ENCODE data around the gene RPA1. TPM values are rescaled to one million over a fixed set of nuclear protein-coding genes. Genes with fewer than 3 reads are reported as not detected.

The RPA1 gene
- total RNA-seq, 1 donor from 2014 or later = 68.8 TPM

- no peak for FAIRE-seq
- no peaks in the 10 kb centered on the region for H3K27me3 ChIP-seq (ENCODE audit: insufficient read depth, low read length)
Observed at GRCh38 chr17:1865252-1866037, 35.6 kb downstream of the RPA1 start.

GRCh38 chr17:1867307-1867706 lies 37.5 kb downstream of the RPA1 start:
- FAIRE-seq = no peak
- Histone ChIP-seq H3K4me2 (ENCODE audit: low read length) (no peak overlapping the region), H3K4me1 (ENCODE audit: insufficient read depth, low read length) (no peaks in the 10 kb centered on the region), H3K9me3 (ENCODE audit: insufficient read depth, low read depth, low read length) (no peaks in the 10 kb centered on the region), H3K79me2 (ENCODE audit: insufficient read depth, low read length) (no peaks in the 10 kb centered on the region), H3K9ac (ENCODE audit: low read length) (no peak overlapping the region), H3K27ac (ENCODE audit: low read depth, low read length) (no peak overlapping the region), H3K36me3 (ENCODE audit: insufficient read depth, low read length) (peaks cover 8% of the 10 kb centered on the region), H3K4me3 (ENCODE audit: insufficient read depth, low read depth, low read length) (no peak overlapping the region), H3K27me3 (ENCODE audit: insufficient read depth, low read length) (no peaks in the 10 kb centered on the region), H4K20me1 (ENCODE audit: insufficient read depth, low read length) (no peaks in the 10 kb centered on the region), H2AFZ (ENCODE audit: low read depth, low read length) (no peak overlapping the region)
- Mint-ChIP-seq H3K9me3 (ENCODE audit: unreplicated experiment) (no peaks in the 10 kb centered on the region), H3K36me3 (ENCODE audit: low read depth, unreplicated experiment) (peaks cover under 1% of the 10 kb centered on the region), H3K27ac (ENCODE audit: unreplicated experiment) (peak overlapping the region; percentile 75), H3K4me3 (ENCODE audit: unreplicated experiment) (no peak overlapping the region), H3K27me3 (ENCODE audit: low read depth, unreplicated experiment) (no peaks in the 10 kb centered on the region), H3K4me1 (ENCODE audit: low read depth, unreplicated experiment) (no peaks in the 10 kb centered on the region)
- no peak for DNase-seq (ENCODE audit: low read depth)
- TF ChIP-seq, protein P1, sequence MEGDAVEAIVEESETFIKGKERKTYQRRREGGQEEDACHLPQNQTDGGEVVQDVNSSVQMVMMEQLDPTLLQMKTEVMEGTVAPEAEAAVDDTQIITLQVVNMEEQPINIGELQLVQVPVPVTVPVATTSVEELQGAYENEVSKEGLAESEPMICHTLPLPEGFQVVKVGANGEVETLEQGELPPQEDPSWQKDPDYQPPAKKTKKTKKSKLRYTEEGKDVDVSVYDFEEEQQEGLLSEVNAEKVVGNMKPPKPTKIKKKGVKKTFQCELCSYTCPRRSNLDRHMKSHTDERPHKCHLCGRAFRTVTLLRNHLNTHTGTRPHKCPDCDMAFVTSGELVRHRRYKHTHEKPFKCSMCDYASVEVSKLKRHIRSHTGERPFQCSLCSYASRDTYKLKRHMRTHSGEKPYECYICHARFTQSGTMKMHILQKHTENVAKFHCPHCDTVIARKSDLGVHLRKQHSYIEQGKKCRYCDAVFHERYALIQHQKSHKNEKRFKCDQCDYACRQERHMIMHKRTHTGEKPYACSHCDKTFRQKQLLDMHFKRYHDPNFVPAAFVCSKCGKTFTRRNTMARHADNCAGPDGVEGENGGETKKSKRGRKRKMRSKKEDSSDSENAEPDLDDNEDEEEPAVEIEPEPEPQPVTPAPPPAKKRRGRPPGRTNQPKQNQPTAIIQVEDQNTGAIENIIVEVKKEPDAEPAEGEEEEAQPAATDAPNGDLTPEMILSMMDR (IDR thresholded peaks at IDR 0.05; ENCODE audit: insufficient read depth, low read depth, low read length) = no peak
- no peak for TF ChIP-seq EZH2 (IDR thresholded peaks at IDR 0.05; ENCODE audit: insufficient read depth, low read length)

More at GRCh38 chr17:1865252-1866037, 35.6 kb downstream of the RPA1 start:
- Histone ChIP-seq H3K27ac (ENCODE audit: low read depth, low read length) (no peak overlapping the region), H4K20me1 (ENCODE audit: insufficient read depth, low read length) (no peaks in the 10 kb centered on the region), H3K9ac (ENCODE audit: low read length) (no peak overlapping the region), H3K4me3 (ENCODE audit: insufficient read depth, low read depth, low read length) (no peak overlapping the region), H3K9me3 (ENCODE audit: insufficient read depth, low read depth, low read length) (no peaks in the 10 kb centered on the region), H3K79me2 (ENCODE audit: insufficient read depth, low read length) (no peaks in the 10 kb centered on the region), H2AFZ (ENCODE audit: low read depth, low read length) (no peak overlapping the region), H3K4me1 (ENCODE audit: insufficient read depth, low read length) (no peaks in the 10 kb centered on the region), H3K36me3 (ENCODE audit: insufficient read depth, low read length) (peaks cover 8% of the 10 kb centered on the region), H3K4me2 (ENCODE audit: low read length) (no peak overlapping the region)
- Mint-ChIP-seq H3K27me3 (ENCODE audit: low read depth, unreplicated experiment) (no peaks in the 10 kb centered on the region), H3K9me3 (ENCODE audit: unreplicated experiment) (no peaks in the 10 kb centered on the region), H3K4me1 (ENCODE audit: low read depth, unreplicated experiment) (no peaks in the 10 kb centered on the region), H3K36me3 (ENCODE audit: low read depth, unreplicated experiment) (peaks cover 11% of the 10 kb centered on the region), H3K4me3 (ENCODE audit: unreplicated experiment) (no peak overlapping the region), H3K27ac (ENCODE audit: unreplicated experiment) (no peak overlapping the region)
- DNase-seq (ENCODE audit: low read depth) = no peak
- TF ChIP-seq, protein P1 (IDR thresholded peaks at IDR 0.05; ENCODE audit: insufficient read depth, low read depth, low read length) = no peak
- TF ChIP-seq EZH2 (IDR thresholded peaks at IDR 0.05; ENCODE audit: insufficient read depth, low read length) = no peak

- H3K4me1 ChIP-seq (ENCODE audit: insufficient read depth, low read length) = no peaks in the 10 kb centered on the region
- no peaks in the 10 kb centered on the region for H3K9me3 Mint-ChIP-seq (ENCODE audit: unreplicated experiment)
- no peak overlapping the region for H3K4me3 Mint-ChIP-seq (ENCODE audit: unreplicated experiment)
- no peaks in the 10 kb centered on the region for H3K4me1 Mint-ChIP-seq (ENCODE audit: low read depth, unreplicated experiment)
- H3K79me2 ChIP-seq (ENCODE audit: insufficient read depth, low read length) = no peaks in the 10 kb centered on the region
- peaks cover 13% of the 10 kb centered on the region for H3K36me3 ChIP-seq (ENCODE audit: insufficient read depth, low read length)
- no peak overlapping the region for H2AFZ ChIP-seq (ENCODE audit: low read depth, low read length)
- no peak overlapping the region for H3K9ac ChIP-seq (ENCODE audit: low read length)
- H3K27me3 ChIP-seq (ENCODE audit: insufficient read depth, low read length) = no peaks in the 10 kb centered on the region
- no peak overlapping the region for H3K27ac Mint-ChIP-seq (ENCODE audit: unreplicated experiment)
- no peaks in the 10 kb centered on the region for H3K9me3 ChIP-seq (ENCODE audit: insufficient read depth, low read depth, low read length)
- no peaks in the 10 kb centered on the region for H3K27me3 Mint-ChIP-seq (ENCODE audit: low read depth, unreplicated experiment)
- FAIRE-seq (no peak), DNase-seq (ENCODE audit: low read depth) (no peak)
- no peak overlapping the region for H3K4me2 ChIP-seq (ENCODE audit: low read length)
- H3K36me3 Mint-ChIP-seq (ENCODE audit: low read depth, unreplicated experiment) = peaks cover 2% of the 10 kb centered on the region
- TF ChIP-seq EZH2 (IDR thresholded peaks at IDR 0.05; ENCODE audit: insufficient read depth, low read length) = no peak
- TF ChIP-seq, protein P1 (IDR thresholded peaks at IDR 0.05; ENCODE audit: insufficient read depth, low read depth, low read length) = no peak
- H3K4me3 ChIP-seq (ENCODE audit: insufficient read depth, low read depth, low read length) = no peak overlapping the region
- no peaks in the 10 kb centered on the region for H4K20me1 ChIP-seq (ENCODE audit: insufficient read depth, low read length)
- no peak overlapping the region for H3K27ac ChIP-seq (ENCODE audit: low read depth, low read length)
Observed at GRCh38 chr17:1868090-1868489, 38.3 kb downstream of the RPA1 start.

All from astrocyte (in vitro differentiated cells and primary cell).